Smooth muscle cell (in vitro differentiated cells): Measurements from ENCODE around the gene SLC25A39. TPM values are rescaled to one million over a fixed set of nuclear protein-coding genes. Genes with fewer than 3 reads are reported as not detected.
A peak's percentile ranks its signal among the peaks of the same experiment; 100 is the strongest.

Experiments
- DNase-seq: peaks from one replicate; lab custom pipeline; 2025; ENCODE audit not compliant: unreplicated experiment; lab: John Stamatoyannopoulos, UW
- H2AFZ ChIP-seq: fragments of 200-600 bp; sonication (generic); 2 replicates; pipeline ENCODE4 v1.6.0; 2016; ENCODE audit warnings: antibody characterized with exemption, low read depth, mild to moderate bottlenecking
- H3F3A ChIP-seq: fragments of 200-600 bp; sonication (generic); 2 replicates; pipeline ENCODE4 v1.6.0; 2017; ENCODE audit warnings: antibody characterized with exemption, low read depth
- H3K27ac ChIP-seq: fragments of 200-600 bp; sonication (generic); 2 replicates; pipeline ENCODE4 v1.5.1; 2016; ENCODE audit warnings: low read depth, mild to moderate bottlenecking
- H3K27me3 ChIP-seq: fragments of 200-600 bp; sonication (generic); 2 replicates; pipeline ENCODE4 v1.6.1; 2016; ENCODE audit warnings: low read depth, mild to moderate bottlenecking
- H3K36me3 ChIP-seq: fragments of 200-600 bp; sonication (generic); 2 replicates; pipeline ENCODE4 v1.5.1; 2016; ENCODE audit warnings: low read depth
- H3K4me1 ChIP-seq: fragments of 200-600 bp; sonication (generic); 2 replicates; pipeline ENCODE4 v1.5.1; 2016; ENCODE audit warnings: low read depth
- H3K4me2 ChIP-seq: fragments of 200-600 bp; sonication (generic); 2 replicates; pipeline ENCODE4 v1.6.0; 2016; ENCODE audit warnings: mild to moderate bottlenecking
- H3K4me3 ChIP-seq: fragments of 200-600 bp; sonication (generic); 2 replicates; pipeline ENCODE4 v1.5.1; 2016; ENCODE audit warnings: mild to moderate bottlenecking
- H3K79me2 ChIP-seq: fragments of 200-600 bp; sonication (generic); 2 replicates; pipeline ENCODE4 v1.6.0; 2016; ENCODE audit warnings: low read depth, mild to moderate bottlenecking
- H3K9ac ChIP-seq: fragments of 200-600 bp; sonication (generic); 2 replicates; pipeline ENCODE4 v1.6.0; 2016; ENCODE audit warnings: low read depth
- H3K9me3 ChIP-seq: fragments of 200-600 bp; sonication (generic); replicated peaks from 2 replicates; pipeline ENCODE4 v1.5.1; 2016; ENCODE audit warnings: low read depth
- H4K20me1 ChIP-seq: fragments of 200-600 bp; sonication (generic); 2 replicates; pipeline ENCODE4 v1.6.0; 2016; ENCODE audit warnings: low read depth
- CTCF ChIP-seq: fragments of 200-600 bp; sonication (generic); IDR thresholded peaks from 2 replicates; pipeline ENCODE4 v1.5.1; 2017; ENCODE audit warnings: borderline replicate concordance, mild to moderate bottlenecking, antibody characterized with exemption; ENCODE audit not compliant: insufficient read depth, poor library complexity, severe bottlenecking
- WGBS: methylation state at CpG from one replicate; pipeline ENCODE4 v1.1.7; 2016; ENCODE audit warnings: low lambda C conversion rate; 5-methylcytosine and 5-hydroxymethylcytosine counted together
- polyA plus RNA-seq: library from polyadenylated mRNA; unstranded; fragments of >200 nt; fragmentation: Nextera tagmentation; extraction: Ambion mirVana; gene quantifications from 2 replicates; pipeline ENCODE4 v1.2.1, GENCODE V29; 2016
- total RNA-seq: library from RNA; depleted of rRNA; stranded (reverse); fragments of >200 nt; gene quantifications from 2 replicates; pipeline ENCODE4 v1.2.3, GENCODE V29; 2014

Gene SLC25A39
- total and polyA plus RNA-seq, 2 experiments from 2014 or later, result 106 to 147 TPM

GRCh38 chr17:44279666-44280391, 44.8 kb downstream of the SLC25A39 start:
- H3K79me2 ChIP-seq, result no peaks in the 10 kb centered on the region
- DNase-seq, result no peak
- H3K9ac ChIP-seq, result no peak overlapping the region
- H3K4me3 ChIP-seq, result no peak overlapping the region
- H3K9me3 ChIP-seq, result no peaks in the 10 kb centered on the region
- no peak for TF ChIP-seq CTCF
- no peaks in the 10 kb centered on the region for H3K27me3 ChIP-seq
- 52% methylated on average over 20 of the region's 20 CpGs for WGBS
- no peaks in the 10 kb centered on the region for H3K4me1 ChIP-seq
- H3K36me3 ChIP-seq, result no peaks in the 10 kb centered on the region
- peak overlapping the region; percentile 42 for H3K27ac ChIP-seq
- no peak overlapping the region for H2AFZ ChIP-seq
- H3K4me2 ChIP-seq, result peak overlapping the region; percentile 17
- no peaks in the 10 kb centered on the region for H4K20me1 ChIP-seq
- H3F3A ChIP-seq, result no peaks in the 10 kb centered on the region

- Histone ChIP-seq H2AFZ (no peak overlapping the region), H3K9me3 (no peaks in the 10 kb centered on the region), H3K4me2 (peak overlapping the region; percentile 17), H3K27me3 (no peaks in the 10 kb centered on the region), H3K4me1 (no peaks in the 10 kb centered on the region), H3K79me2 (no peaks in the 10 kb centered on the region), H3F3A (no peaks in the 10 kb centered on the region), H3K4me3 (no peak overlapping the region), H3K27ac (peak overlapping the region; percentile 42), H4K20me1 (no peaks in the 10 kb centered on the region), H3K36me3 (no peaks in the 10 kb centered on the region), H3K9ac (no peak overlapping the region)
- DNase-seq, result no peak
- 95% methylated on average over 2 of the region's 2 CpGs for WGBS
- no peak for TF ChIP-seq CTCF
Observed at GRCh38 chr17:44279346-44279665, 45.3 kb downstream of the SLC25A39 start.

- Histone ChIP-seq H4K20me1 (no peaks in the 10 kb centered on the region), H3K4me2 (no peak overlapping the region), H3K27me3 (no peaks in the 10 kb centered on the region), H3K4me3 (no peak overlapping the region), H3F3A (no peaks in the 10 kb centered on the region), H3K27ac (no peak overlapping the region), H3K36me3 (no peaks in the 10 kb centered on the region), H3K9me3 (no peaks in the 10 kb centered on the region), H3K79me2 (no peaks in the 10 kb centered on the region), H3K9ac (no peak overlapping the region), H3K4me1 (no peaks in the 10 kb centered on the region), H2AFZ (no peak overlapping the region)
- TF ChIP-seq CTCF, result no peak
- no peak for DNase-seq
- WGBS, result 87% methylated on average over 4 of the region's 4 CpGs
Observed at GRCh38 chr17:44277976-44278375, 46.6 kb downstream of the SLC25A39 start.

- TF ChIP-seq CTCF, result no peak
- no peaks in the 10 kb centered on the region for H3K4me1 ChIP-seq
- no peaks in the 10 kb centered on the region for H4K20me1 ChIP-seq
- DNase-seq, result no peak
- no peaks in the 10 kb centered on the region for H3K36me3 ChIP-seq
- no peak overlapping the region for H3K9ac ChIP-seq
- WGBS, result 66% methylated on average over 5 of the region's 5 CpGs
- H2AFZ ChIP-seq, result no peak overlapping the region
- H3K4me3 ChIP-seq, result no peak overlapping the region
- no peak overlapping the region for H3K27ac ChIP-seq
- no peaks in the 10 kb centered on the region for H3K79me2 ChIP-seq
- no peaks in the 10 kb centered on the region for H3K9me3 ChIP-seq
- no peaks in the 10 kb centered on the region for H3F3A ChIP-seq
- no peak overlapping the region for H3K4me2 ChIP-seq
- no peaks in the 10 kb centered on the region for H3K27me3 ChIP-seq
Observed at GRCh38 chr17:44273607-44274006, 51.0 kb downstream of the SLC25A39 start.
